ENCODE data around the gene THAP4. TPM values are rescaled to one million over a fixed set of nuclear protein-coding genes. Genes with fewer than 3 reads are reported as not detected.

Gene THAP4
- total RNA-seq, 2 experiments from 2014 or later, result 45.1 to 48.9 TPM

GRCh38 chr2:241617431-241618154 is 19.4 kb downstream of the THAP4 start:
- TF ChIP-seq, protein P1, sequence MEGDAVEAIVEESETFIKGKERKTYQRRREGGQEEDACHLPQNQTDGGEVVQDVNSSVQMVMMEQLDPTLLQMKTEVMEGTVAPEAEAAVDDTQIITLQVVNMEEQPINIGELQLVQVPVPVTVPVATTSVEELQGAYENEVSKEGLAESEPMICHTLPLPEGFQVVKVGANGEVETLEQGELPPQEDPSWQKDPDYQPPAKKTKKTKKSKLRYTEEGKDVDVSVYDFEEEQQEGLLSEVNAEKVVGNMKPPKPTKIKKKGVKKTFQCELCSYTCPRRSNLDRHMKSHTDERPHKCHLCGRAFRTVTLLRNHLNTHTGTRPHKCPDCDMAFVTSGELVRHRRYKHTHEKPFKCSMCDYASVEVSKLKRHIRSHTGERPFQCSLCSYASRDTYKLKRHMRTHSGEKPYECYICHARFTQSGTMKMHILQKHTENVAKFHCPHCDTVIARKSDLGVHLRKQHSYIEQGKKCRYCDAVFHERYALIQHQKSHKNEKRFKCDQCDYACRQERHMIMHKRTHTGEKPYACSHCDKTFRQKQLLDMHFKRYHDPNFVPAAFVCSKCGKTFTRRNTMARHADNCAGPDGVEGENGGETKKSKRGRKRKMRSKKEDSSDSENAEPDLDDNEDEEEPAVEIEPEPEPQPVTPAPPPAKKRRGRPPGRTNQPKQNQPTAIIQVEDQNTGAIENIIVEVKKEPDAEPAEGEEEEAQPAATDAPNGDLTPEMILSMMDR (IDR thresholded peaks at IDR 0.05), result no peak
- intact Hi-C loops (cut with micrococcal nuclease), result no loop called here
- Mint-ChIP-seq H3K4me1 (ENCODE audit: low read depth) (peaks cover 48% of the 10 kb centered on the region), H3K36me3 (ENCODE audit: low read depth) (peaks cover 40% of the 10 kb centered on the region), H3K4me3 (peak overlapping the region; percentile 64), H3K27ac (peak overlapping the region; percentile 93), H3K9me3 (peaks cover 7% of the 10 kb centered on the region), H3K27me3 (no peaks in the 10 kb centered on the region)
- peak; percentile 59 for ATAC-seq
- POLR2A ChIA-PET, result interaction anchor here (1.1 kb wide), 1 partner anchor 39 kb away, joined by 3 read pairs; no protein-coding TSS in a partner anchor
- DNase-seq, result peak; percentile 61
- CTCF ChIA-PET, result no interaction called here

DNA sequence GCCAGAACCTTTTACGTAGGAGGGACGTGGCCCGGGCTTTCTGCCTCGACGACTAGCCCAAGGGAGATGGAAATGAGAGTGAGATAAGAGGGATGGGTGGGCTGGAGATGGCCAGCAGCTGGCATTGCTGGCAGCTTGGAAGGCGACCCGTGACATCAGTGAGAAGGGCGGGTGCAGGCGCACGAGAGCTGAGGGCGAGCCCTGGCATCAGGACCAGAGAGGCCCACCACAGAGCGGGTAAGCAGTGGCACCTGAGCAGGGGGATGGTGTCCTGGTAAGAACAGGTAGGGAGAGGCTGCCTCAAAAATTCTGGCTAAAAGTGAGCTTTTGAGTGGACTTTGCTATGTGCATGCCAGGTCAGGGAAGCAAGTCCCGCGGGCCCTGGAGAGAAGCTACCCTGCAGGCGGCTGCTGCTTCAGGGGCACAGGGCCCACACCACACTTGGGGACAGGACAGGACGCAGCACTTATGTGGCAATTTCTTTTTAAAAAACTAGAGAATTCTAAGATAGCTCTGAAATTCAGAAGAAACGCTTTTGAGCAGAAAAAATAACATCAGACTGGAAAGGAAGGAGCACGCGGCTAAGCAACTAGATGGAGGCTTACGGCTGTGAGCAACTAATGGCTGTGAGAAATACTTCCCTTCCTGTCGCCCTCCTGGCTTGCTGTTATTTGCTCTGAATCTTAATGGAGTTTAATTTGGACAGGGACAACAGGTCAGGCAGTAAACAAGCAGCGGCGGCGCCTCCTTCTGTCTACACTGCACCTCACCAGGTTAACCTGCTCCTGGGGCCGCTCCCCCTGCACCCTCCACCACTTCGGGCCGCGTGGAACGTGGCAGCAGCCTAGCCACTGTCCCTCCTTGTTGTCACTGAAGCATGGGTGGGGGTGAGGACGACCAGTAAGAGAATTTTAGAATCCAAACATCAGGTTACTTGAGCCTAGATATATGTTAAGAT is 20.5 kb downstream of the THAP4 start:
- DNase-seq (no peak), ATAC-seq (no peak)
- intact Hi-C loops (cut with micrococcal nuclease), result no loop called here
- ChIA-PET POLR2A (no interaction called here), CTCF (no interaction called here)
- TF ChIP-seq, protein P1 (IDR thresholded peaks at IDR 0.05), result no peak
- Mint-ChIP-seq H3K27me3 (no peaks in the 10 kb centered on the region), H3K9me3 (peaks cover 7% of the 10 kb centered on the region), H3K4me3 (peak overlapping the region; percentile 29), H3K27ac (peak overlapping the region; percentile 30), H3K4me1 (ENCODE audit: low read depth) (peaks cover 45% of the 10 kb centered on the region), H3K36me3 (ENCODE audit: low read depth) (peaks cover 36% of the 10 kb centered on the region)

GRCh38 chr2:241615522-241616052 is 21.4 kb downstream of the THAP4 start:
- ATAC-seq, result no peak
- Mint-ChIP-seq H3K4me1 (ENCODE audit: low read depth) (peaks cover 41% of the 10 kb centered on the region), H3K27me3 (no peaks in the 10 kb centered on the region), H3K27ac (no peak overlapping the region), H3K36me3 (ENCODE audit: low read depth) (peaks cover 31% of the 10 kb centered on the region), H3K9me3 (peaks cover 5% of the 10 kb centered on the region), H3K4me3 (no peak overlapping the region)
- no peak for DNase-seq
- ChIA-PET CTCF (no interaction called here), POLR2A (no interaction called here)
- intact Hi-C loops (cut with micrococcal nuclease), result no loop called here
- TF ChIP-seq, protein P1 (IDR thresholded peaks at IDR 0.05), result no peak

- intact Hi-C loops (cut with micrococcal nuclease), result no loop called here
- no peaks in the 10 kb centered on the region for H3K27me3 Mint-ChIP-seq
- peaks cover 40% of the 10 kb centered on the region for H3K4me1 Mint-ChIP-seq (ENCODE audit: low read depth)
- H3K36me3 Mint-ChIP-seq (ENCODE audit: low read depth), result peaks cover 27% of the 10 kb centered on the region
- TF ChIP-seq, protein P1 (IDR thresholded peaks at IDR 0.05), result no peak
- ChIA-PET POLR2A (no interaction called here), CTCF (no interaction called here)
- H3K4me3 Mint-ChIP-seq, result no peak overlapping the region
- no peak overlapping the region for H3K27ac Mint-ChIP-seq
- DNase-seq, result no peak
- peaks cover 3% of the 10 kb centered on the region for H3K9me3 Mint-ChIP-seq
- no peak for ATAC-seq
These were observed 21.9 kb downstream of the THAP4 start for GRCh38 chr2:241615041-241615440.
